Neural progenitor cell (in vitro differentiated cells): ENCODE data around the gene ACSM4.

Experiments
- CTCF ChIP-seq: fragments of 200-600 bp; sonication (generic); IDR thresholded peaks from 2 replicates; pipeline ENCODE4 v1.5.1; 2017; ENCODE audit warnings: antibody characterized with exemption, mild to moderate bottlenecking
- EZH2 ChIP-seq: fragments of 200-600 bp; sonication (generic); IDR thresholded peaks from 2 replicates; pipeline ENCODE4 v1.6.1; 2017; ENCODE audit warnings: antibody characterized with exemption, mild to moderate bottlenecking, moderate library complexity

GRCh38 chr12:7264538-7264937 is 39.3 kb upstream of the ACSM4 start:
- no peak for TF ChIP-seq EZH2
- no peak for TF ChIP-seq CTCF
